ENCODE measurements around the gene EXPH5.

GRCh38 chr11:108608548-108608947, 15.0 kb upstream of the EXPH5 start:
- TF ChIP-seq CTCF (IDR thresholded peaks at IDR 0.05) (no peak), ZFX (IDR thresholded peaks at IDR 0.05; ENCODE audit: borderline replicate concordance) (no peak)

Data from 22Rv1 (cell line).